Esophagus muscularis mucosa (tissue), 4 donors: ENCODE results near the gene ALDH16A1.

ENCODE experiments used
- CTCF ChIP-seq, 3 experiments: fragments of 200-600 bp in 2 of 3; fragments of 450-650 bp in 1 of 3; sonication (generic) in 2 of 3; IDR thresholded peaks; one replicate each; pipeline ENCODE4 v1.5.1; 2017 to 2019; ENCODE audit warnings: antibody characterized with exemption in 3 of 3, mild to moderate bottlenecking in 2 of 3, moderate library complexity in 1 of 3
- EP300 ChIP-seq: sonication (generic); formaldehyde crosslinking; IDR thresholded peaks from one replicate; pipeline ENCODE4 v1.6.1; 2017; ENCODE audit warnings: antibody characterized with exemption
- POLR2A ChIP-seq: fragments of 450-650 bp; IDR thresholded peaks from one replicate; pipeline ENCODE4 v1.6.1; 2017; ENCODE audit warnings: antibody characterized with exemption, moderate library complexity, mild to moderate bottlenecking, low read depth
- POLR2AphosphoS5 ChIP-seq, 2 donors: sonication (generic); formaldehyde crosslinking; IDR thresholded peaks; one replicate each; pipeline ENCODE4 v1.6.1; 2017; ENCODE audit warnings: antibody characterized with exemption in 2 of 2

- TF ChIP-seq POLR2A (no peak), CTCF (IDR thresholded peaks at IDR 0.05) (no peak), EP300 (no peak), POLR2AphosphoS5 (IDR thresholded peaks at IDR 0.05) (peak in 1 of 2 donors; percentile 20)
These were observed 39.8 kb downstream of the ALDH16A1 start for GRCh38 chr19:49492573-49493405.
